DND-41 (cell line): ENCODE results near the gene LGALS7.

Source experiments
- ATAC-seq: fragments of 200-7000 bp; cut with Tn5 transposase; 3 replicates; pipeline ENCODE4 v1.9.1; 2021; ENCODE audit warnings: low read depth; ENCODE audit not compliant: insufficient read depth
- DNase-seq: peaks from one replicate; pipeline ENCODE4 v3.0.0-alpha.2; 2020
- H2AFZ ChIP-seq: 2 replicates; pipeline ENCODE4 v1.6.0; 2012; ENCODE audit warnings: low read depth, low read length
- H3K27ac ChIP-seq: 2 replicates; pipeline ENCODE4 v1.5.1; 2012; ENCODE audit warnings: low read length, inconsistent platforms
- H3K27me3 ChIP-seq: fragments of 200-600 bp; sonication (generic); 2 replicates; pipeline ENCODE4 v1.6.0; 2012; ENCODE audit warnings: low read length, mild to moderate bottlenecking, inconsistent platforms; ENCODE audit not compliant: insufficient read depth, poor library complexity
- H3K36me3 ChIP-seq: 2 replicates; pipeline ENCODE4 v1.5.1; 2012; ENCODE audit warnings: low read length, inconsistent platforms; ENCODE audit not compliant: insufficient read depth
- H3K4me1 ChIP-seq: 2 replicates; pipeline ENCODE4 v1.5.1; 2012; ENCODE audit warnings: mild to moderate bottlenecking, low read length; ENCODE audit not compliant: insufficient read depth
- H3K4me2 ChIP-seq: 2 replicates; pipeline ENCODE4 v1.6.0; 2012; ENCODE audit warnings: mild to moderate bottlenecking, moderate library complexity, low read length, inconsistent platforms; ENCODE audit not compliant: insufficient read depth
- H3K4me3 ChIP-seq, 2 experiments: fragments of 200-600 bp in 1 of 2; shearing (Covaris generic) in 1 of 2; 2 replicates each; pipeline ENCODE4 v1.5.1; 2012 to 2016; ENCODE audit warnings: inconsistent platforms in 2 of 2, low read length in 2 of 2, mild to moderate bottlenecking in 2 of 2, low read depth in 1 of 2, moderate library complexity in 1 of 2
- H3K79me2 ChIP-seq: 2 replicates; pipeline ENCODE4 v1.6.0; 2012; ENCODE audit warnings: low read length, inconsistent platforms; ENCODE audit not compliant: insufficient read depth
- H3K9ac ChIP-seq: 2 replicates; pipeline ENCODE4 v1.6.0; 2012; ENCODE audit warnings: low read depth, mild to moderate bottlenecking, inconsistent platforms, low read length, moderate library complexity
- H3K9me3 ChIP-seq: 2 replicates; pipeline ENCODE4 v1.5.1; 2012; ENCODE audit warnings: low read length, moderate library complexity, mild to moderate bottlenecking, inconsistent platforms; ENCODE audit not compliant: insufficient read depth, severe bottlenecking
- H4K20me1 ChIP-seq: 2 replicates; pipeline ENCODE4 v1.6.0; 2012; ENCODE audit warnings: low read length; ENCODE audit not compliant: insufficient read depth
- CTCF ChIP-seq: IDR thresholded peaks from 2 replicates; pipeline ENCODE4 v1.5.1; 2012; ENCODE audit warnings: borderline replicate concordance, low read length, moderate library complexity, mild to moderate bottlenecking; ENCODE audit not compliant: poor library complexity, severe bottlenecking; ENCODE audit errors: extremely low read depth
- EZH2 ChIP-seq: IDR thresholded peaks from 3 replicates; pipeline ENCODE4 v1.6.1; 2012; ENCODE audit warnings: borderline replicate concordance, low read depth, mild to moderate bottlenecking, moderate library complexity, low read length, inconsistent platforms; ENCODE audit not compliant: severe bottlenecking

LGALS7 gene

GRCh38 chr19:38730470-38730730 lies 42.9 kb downstream of the LGALS7 start:
- no peak overlapping the region for H3K4me2 ChIP-seq
- no peaks in the 10 kb centered on the region for H3K4me1 ChIP-seq
- H3K36me3 ChIP-seq: peaks cover 49% of the 10 kb centered on the region
- H3K4me3 ChIP-seq: no peak overlapping the region
- no peaks in the 10 kb centered on the region for H3K79me2 ChIP-seq
- no peak overlapping the region for H2AFZ ChIP-seq
- DNase-seq (no peak), ATAC-seq (no peak)
- H3K9me3 ChIP-seq: no peaks in the 10 kb centered on the region
- H3K27me3 ChIP-seq: no peaks in the 10 kb centered on the region
- H3K9ac ChIP-seq: no peak overlapping the region
- peaks cover 3% of the 10 kb centered on the region; the same call in 1 of the 2 replicates for H4K20me1 ChIP-seq
- TF ChIP-seq CTCF (no peak), EZH2 (no peak)
- no peak overlapping the region for H3K27ac ChIP-seq

- ATAC-seq (peak; percentile 89), DNase-seq (peak; percentile 77)
- no peaks in the 10 kb centered on the region for H3K79me2 ChIP-seq
- H3K36me3 ChIP-seq: peaks cover 54% of the 10 kb centered on the region
- no peak overlapping the region for H3K9ac ChIP-seq
- peaks cover 8% of the 10 kb centered on the region; the same call in 1 of the 2 replicates for H4K20me1 ChIP-seq
- no peak overlapping the region for H3K4me3 ChIP-seq
- no peaks in the 10 kb centered on the region for H3K9me3 ChIP-seq
- peak; percentile 88 for TF ChIP-seq CTCF
- TF ChIP-seq EZH2: no peak
- no peaks in the 10 kb centered on the region for H3K27me3 ChIP-seq
- H3K4me1 ChIP-seq: no peaks in the 10 kb centered on the region
- no peak overlapping the region for H3K27ac ChIP-seq
- H2AFZ ChIP-seq: no peak overlapping the region
- no peak overlapping the region for H3K4me2 ChIP-seq
These were observed 43.5 kb downstream of the LGALS7 start for GRCh38 chr19:38729653-38730469.

GRCh38 chr19:38728752-38729541 lies 44.4 kb downstream of the LGALS7 start:
- H3K79me2 ChIP-seq: no peaks in the 10 kb centered on the region
- H3K27ac ChIP-seq: no peak overlapping the region
- no peak for TF ChIP-seq CTCF
- TF ChIP-seq EZH2: no peak
- no peaks in the 10 kb centered on the region for H3K9me3 ChIP-seq
- H3K4me3 ChIP-seq: no peak overlapping the region
- H3K27me3 ChIP-seq: no peaks in the 10 kb centered on the region
- ATAC-seq (no peak), DNase-seq (no peak)
- H4K20me1 ChIP-seq: peaks cover 10% of the 10 kb centered on the region; the same call in 1 of the 2 replicates
- H3K9ac ChIP-seq: no peak overlapping the region
- no peaks in the 10 kb centered on the region for H3K4me1 ChIP-seq
- peaks cover 63% of the 10 kb centered on the region for H3K36me3 ChIP-seq
- H3K4me2 ChIP-seq: no peak overlapping the region
- H2AFZ ChIP-seq: no peak overlapping the region
